Trophoblast cell (in vitro differentiated cells and primary cell): ENCODE measurements around the gene EHMT1.
"Not testable (repeated sequence)": the region's sequence is repeated elsewhere in the genome, so short reads cannot be mapped to it uniquely, and the experiment has no call there.

Source experiments
- DNase-seq, 2 donors: peaks; one replicate each; pipeline ENCODE4 v3.0.0-alpha.2; 2016
- H2AFZ ChIP-seq: 2 replicates; pipeline ENCODE4 v1.6.1; 2013; ENCODE audit warnings: low read length, moderate library complexity, mild to moderate bottlenecking; ENCODE audit not compliant: insufficient read depth, poor library complexity
- H2AK5ac ChIP-seq: 2 replicates; pipeline ENCODE4 v1.6.1; 2013; ENCODE audit warnings: mild to moderate bottlenecking, low read length
- H2BK120ac ChIP-seq: 2 replicates; pipeline ENCODE4 v1.6.1; 2013; ENCODE audit warnings: low read length, mild to moderate bottlenecking, moderate library complexity; ENCODE audit not compliant: insufficient read depth, poor library complexity
- H2BK12ac ChIP-seq: 2 replicates; pipeline ENCODE4 v1.6.1; 2013; ENCODE audit warnings: mild to moderate bottlenecking, low read length, moderate library complexity
- H2BK5ac ChIP-seq: 2 replicates; pipeline ENCODE4 v1.6.1; 2013; ENCODE audit warnings: low read length, low read depth, moderate library complexity, mild to moderate bottlenecking; ENCODE audit not compliant: poor library complexity
- H3K14ac ChIP-seq: 2 replicates; pipeline ENCODE4 v1.6.1; 2013; ENCODE audit warnings: mild to moderate bottlenecking, low read length
- H3K18ac ChIP-seq: 2 replicates; pipeline ENCODE4 v1.6.1; 2013; ENCODE audit warnings: mild to moderate bottlenecking, low read length
- H3K23ac ChIP-seq: 2 replicates; pipeline ENCODE4 v1.6.1; 2013; ENCODE audit warnings: low read length
- H3K27ac ChIP-seq: 2 replicates; pipeline ENCODE4 v1.5.1; 2013; ENCODE audit warnings: low read depth, mild to moderate bottlenecking, inconsistent platforms, low read length, moderate library complexity
- H3K27me3 ChIP-seq: 2 replicates; pipeline ENCODE4 v1.6.1; 2013; ENCODE audit warnings: inconsistent platforms, mild to moderate bottlenecking, low read length, moderate library complexity; ENCODE audit not compliant: insufficient read depth
- H3K36me3 ChIP-seq, 2 experiments: 1 replicate in 1 of 2; 2 replicates in 1 of 2; pipeline ENCODE4 v1.6.1; 2013; ENCODE audit warnings: low read length in 2 of 2, mild to moderate bottlenecking in 2 of 2, moderate library complexity in 1 of 2; ENCODE audit not compliant: insufficient read depth in 2 of 2, control insufficient read depth in 1 of 2
- H3K4ac ChIP-seq: 2 replicates; pipeline ENCODE4 v1.6.1; 2013; ENCODE audit warnings: low read depth, mild to moderate bottlenecking, low read length, moderate library complexity
- H3K4me1 ChIP-seq, 2 experiments: 1 replicate in 1 of 2; 2 replicates in 1 of 2; pipeline ENCODE4 v1.6.1; 2013; ENCODE audit warnings: low read length in 2 of 2, mild to moderate bottlenecking in 2 of 2, moderate library complexity in 1 of 2; ENCODE audit not compliant: insufficient read depth in 2 of 2, control insufficient read depth in 1 of 2
- H3K4me2 ChIP-seq: 2 replicates; pipeline ENCODE4 v1.6.1; 2013; ENCODE audit warnings: inconsistent platforms, mild to moderate bottlenecking, low read length, moderate library complexity
- H3K4me3 ChIP-seq: 2 replicates; pipeline ENCODE4 v1.5.1; 2013; ENCODE audit warnings: mild to moderate bottlenecking, low read depth, low read length, inconsistent platforms
- H3K79me1 ChIP-seq: one replicate; pipeline ENCODE4 v1.6.1; 2013; ENCODE audit warnings: low read length
- H3K79me2 ChIP-seq: 2 replicates; pipeline ENCODE4 v1.6.1; 2013; ENCODE audit warnings: low read length, mild to moderate bottlenecking; ENCODE audit not compliant: control insufficient read depth, insufficient read depth, poor library complexity
- H3K9ac ChIP-seq: 2 replicates; pipeline ENCODE4 v1.6.1; 2013; ENCODE audit warnings: mild to moderate bottlenecking, low read length
- H3K9me3 ChIP-seq: 2 replicates; pipeline ENCODE4 v1.6.1; 2013; ENCODE audit warnings: low read depth, mild to moderate bottlenecking, control low read depth, inconsistent platforms, low read length; ENCODE audit not compliant: insufficient read depth
- H4K12ac ChIP-seq: 2 replicates; pipeline ENCODE4 v1.6.1; 2013; ENCODE audit warnings: low read depth, mild to moderate bottlenecking, low read length, moderate library complexity
- H4K8ac ChIP-seq: 2 replicates; pipeline ENCODE4 v1.6.1; 2013; ENCODE audit warnings: low read depth, mild to moderate bottlenecking, low read length, moderate library complexity
- H4K91ac ChIP-seq: one replicate; pipeline ENCODE4 v1.6.1; 2013; ENCODE audit warnings: low read depth, mild to moderate bottlenecking, low read length, moderate library complexity
- WGBS: extraction: QIAGEN DNeasy Blood & Tissue Kit; methylation state at CpG from one replicate; pipeline ENCODE4 v1.1.7; 2013; ENCODE audit warnings: missing lambda C conversion rate; ENCODE audit not compliant: insufficient read length, insufficient coverage; ENCODE audit errors: extremely low coverage; 5-methylcytosine and 5-hydroxymethylcytosine counted together

Gene EHMT1

GRCh38 chr9:137620581-137620980 is 1.8 kb downstream of the EHMT1 start:
- H3K4ac ChIP-seq = peak overlapping the region; percentile 99
- no peak overlapping the region for H3K4me3 ChIP-seq
- no peak overlapping the region for H2AFZ ChIP-seq
- H3K36me3 ChIP-seq = peaks cover 9 to 10% of the 10 kb centered on the region in 2 experiments
- H3K79me1 ChIP-seq = peaks cover 9% of the 10 kb centered on the region
- H4K8ac ChIP-seq = no peak overlapping the region
- H3K79me2 ChIP-seq = peaks cover 21% of the 10 kb centered on the region
- no peak overlapping the region for H3K14ac ChIP-seq
- no peak overlapping the region for H3K27ac ChIP-seq
- no peak overlapping the region for H2AK5ac ChIP-seq
- H3K18ac ChIP-seq = no peak overlapping the region
- no CpG with 5 or more reads among the region's 7 CpGs for WGBS
- DNase-seq = no peak
- H3K27me3 ChIP-seq = no peaks in the 10 kb centered on the region
- no peak overlapping the region for H4K91ac ChIP-seq
- peaks cover 3 to 7% of the 10 kb centered on the region in 2 experiments for H3K4me1 ChIP-seq
- no peak overlapping the region for H2BK120ac ChIP-seq
- peaks cover 1% of the 10 kb centered on the region for H3K9me3 ChIP-seq
- H4K12ac ChIP-seq = no peak overlapping the region
- H2BK12ac ChIP-seq = no peak overlapping the region
- H2BK5ac ChIP-seq = no peak overlapping the region
- no peak overlapping the region for H3K23ac ChIP-seq
- H3K9ac ChIP-seq = no peak overlapping the region
- H3K4me2 ChIP-seq = no peak overlapping the region

GRCh38 chr9:137621131-137621757 is 2.4 kb downstream of the EHMT1 start:
- H2AFZ ChIP-seq = no peak overlapping the region
- DNase-seq = peak in 1 of 2 donors; percentile 12
- H3K9ac ChIP-seq = no peak overlapping the region
- H2AK5ac ChIP-seq = no peak overlapping the region
- H4K8ac ChIP-seq = no peak overlapping the region
- no peak overlapping the region for H3K14ac ChIP-seq
- peaks cover 22% of the 10 kb centered on the region for H3K79me2 ChIP-seq
- no peak overlapping the region for H4K12ac ChIP-seq
- H3K4me2 ChIP-seq = no peak overlapping the region
- H3K27me3 ChIP-seq = no peaks in the 10 kb centered on the region
- H3K4ac ChIP-seq = no peak overlapping the region
- H3K27ac ChIP-seq = no peak overlapping the region
- WGBS = no CpG with 5 or more reads among the region's 6 CpGs
- no peak overlapping the region for H2BK120ac ChIP-seq
- peaks cover 1% of the 10 kb centered on the region for H3K9me3 ChIP-seq
- no peak overlapping the region for H3K18ac ChIP-seq
- no peak overlapping the region for H4K91ac ChIP-seq
- H3K36me3 ChIP-seq = peaks cover 4 to 6% of the 10 kb centered on the region in 2 experiments
- no peak overlapping the region for H2BK12ac ChIP-seq
- H3K79me1 ChIP-seq = peaks cover 9% of the 10 kb centered on the region
- no peak overlapping the region for H3K4me3 ChIP-seq
- peaks cover 3 to 7% of the 10 kb centered on the region in 2 experiments for H3K4me1 ChIP-seq
- no peak overlapping the region for H2BK5ac ChIP-seq
- H3K23ac ChIP-seq = no peak overlapping the region

GRCh38 chr9:137622211-137622610 is 3.4 kb downstream of the EHMT1 start:
- H3K79me2 ChIP-seq = peaks cover 24% of the 10 kb centered on the region
- not testable (repeated sequence) for H2BK5ac ChIP-seq, H3K4me3 ChIP-seq, H2BK12ac ChIP-seq, H3K18ac ChIP-seq, DNase-seq, H4K91ac ChIP-seq, H3K36me3 ChIP-seq, H3K4me1 ChIP-seq, H3K23ac ChIP-seq, H4K12ac ChIP-seq, H3K9ac ChIP-seq, H3K14ac ChIP-seq, H3K79me1 ChIP-seq, H4K8ac ChIP-seq, H2BK120ac ChIP-seq, H3K27me3 ChIP-seq, H3K9me3 ChIP-seq, H2AK5ac ChIP-seq, H3K27ac ChIP-seq, H2AFZ ChIP-seq, H3K4me2 ChIP-seq
- peak overlapping the region; percentile 91 for H3K4ac ChIP-seq
- WGBS = no CpG with 5 or more reads among the region's 8 CpGs

GRCh38 chr9:137626464-137626863 is 7.7 kb downstream of the EHMT1 start:
- no CpG with 5 or more reads among the region's 4 CpGs for WGBS
- Histone ChIP-seq H3K4me1 (peaks cover 2 to 4% of the 10 kb centered on the region in 2 experiments), H4K91ac (no peak overlapping the region), H2AK5ac (no peak overlapping the region), H3K79me1 (no peaks in the 10 kb centered on the region), H3K23ac (no peak overlapping the region), H3K4ac (peak overlapping the region; percentile 95), H2BK5ac (no peak overlapping the region), H3K9ac (no peak overlapping the region), H3K4me3 (no peak overlapping the region), H3K79me2 (peaks cover 24% of the 10 kb centered on the region), H3K4me2 (no peak overlapping the region), H3K14ac (no peak overlapping the region), H3K36me3 (no peaks in the 10 kb centered on the region), H3K27ac (no peak overlapping the region), H2BK12ac (no peak overlapping the region), H3K9me3 (no peaks in the 10 kb centered on the region), H4K12ac (no peak overlapping the region), H4K8ac (no peak overlapping the region), H2BK120ac (no peak overlapping the region), H2AFZ (no peak overlapping the region), H3K18ac (no peak overlapping the region), H3K27me3 (no peaks in the 10 kb centered on the region)
- no peak for DNase-seq
